SJSA1 (cell line): Measurements from ENCODE around the gene FOXR2. TPM values are rescaled to one million over a fixed set of nuclear protein-coding genes. Genes with fewer than 3 reads are reported as not detected.

Experiments used
- DNase-seq, 2 experiments: peaks; one replicate each; pipeline ENCODE4 v3.0.0-alpha.2; 2015 to 2020; ENCODE audit warnings: low spot score in 2 of 2, low read depth in 1 of 2
- H3K27ac ChIP-seq: fragments of 250-450 bp; sonication (Bioruptor Pico); 2 replicates; pipeline ENCODE4 v1.5.1; 2020; ENCODE audit warnings: mild to moderate bottlenecking, moderate library complexity
- H3K27me3 ChIP-seq: fragments of 250-450 bp; sonication (Bioruptor Pico); replicated peaks from 2 replicates; pipeline ENCODE4 v1.5.1; 2020; ENCODE audit warnings: mild to moderate bottlenecking, moderate library complexity
- H3K36me3 ChIP-seq: fragments of 250-450 bp; sonication (Bioruptor Pico); 2 replicates; pipeline ENCODE4 v1.5.1; 2020; ENCODE audit warnings: mild to moderate bottlenecking
- H3K4me1 ChIP-seq: fragments of 250-450 bp; sonication (Bioruptor Pico); replicated peaks from 2 replicates; pipeline ENCODE4 v1.6.1; 2021; ENCODE audit warnings: mild to moderate bottlenecking
- H3K4me3 ChIP-seq: fragments of 250-450 bp; sonication (Bioruptor Pico); 2 replicates; pipeline ENCODE4 v1.5.1; 2020; ENCODE audit warnings: mild to moderate bottlenecking
- H3K9me3 ChIP-seq: fragments of 250-450 bp; sonication (Bioruptor Pico); replicated peaks from 2 replicates; pipeline ENCODE4 v1.5.1; 2020; ENCODE audit warnings: mild to moderate bottlenecking
- total RNA-seq: library from RNA; depleted of rRNA; stranded (reverse); fragments of >200 nt; shearing (Covaris generic); gene quantifications from 2 replicates; pipeline ENCODE4 v1.2.3, GENCODE V29; 2014; rRNA removed

The FOXR2 gene
- not detected in 2 replicates for total RNA-seq

GRCh38 chrX:55623100-55623499 lies at the start of gene FOXR2:
Gene FOXR2 (plus strand): TSS chrX:55623400. CDS start chrX:55623712, 312 bp downstream.
- Histone ChIP-seq H3K4me1 (no peaks in the 10 kb centered on the region), H3K9me3 (no peaks in the 10 kb centered on the region), H3K27me3 (no peaks in the 10 kb centered on the region), H3K27ac (no peak within 1 kb of the TSS), H3K4me3 (no peak within 1 kb of the TSS), H3K36me3 (no peaks in the 10 kb centered on the region)
- DNase-seq, result no peak

- no peaks in the 10 kb centered on the region for H3K36me3 ChIP-seq
- DNase-seq, result no peak
- H3K4me1 ChIP-seq, result no peaks in the 10 kb centered on the region
- no peaks in the 10 kb centered on the region for H3K27me3 ChIP-seq
- no peaks in the 10 kb centered on the region for H3K9me3 ChIP-seq
- no peak overlapping the region for H3K4me3 ChIP-seq
- H3K27ac ChIP-seq, result no peak overlapping the region
Measured at GRCh38 chrX:55579115-55579514, 44.1 kb upstream of the FOXR2 start.

GRCh38 chrX:55582447-55582846 lies 40.8 kb upstream of the FOXR2 start:
- no peaks in the 10 kb centered on the region for H3K4me1 ChIP-seq
- no peaks in the 10 kb centered on the region for H3K27me3 ChIP-seq
- DNase-seq, result no peak
- no peaks in the 10 kb centered on the region for H3K36me3 ChIP-seq
- no peak overlapping the region for H3K4me3 ChIP-seq
- no peak overlapping the region for H3K27ac ChIP-seq
- H3K9me3 ChIP-seq, result no peaks in the 10 kb centered on the region

GRCh38 chrX:55593296-55593695 lies 29.9 kb upstream of the FOXR2 start:
- Histone ChIP-seq H3K4me1 (no peaks in the 10 kb centered on the region), H3K27me3 (no peaks in the 10 kb centered on the region), H3K27ac (no peak overlapping the region), H3K4me3 (no peak overlapping the region), H3K36me3 (no peaks in the 10 kb centered on the region), H3K9me3 (no peaks in the 10 kb centered on the region)
- no peak for DNase-seq

GRCh38 chrX:55593756-55594257 lies 29.4 kb upstream of the FOXR2 start:
- H3K27ac ChIP-seq, result no peak overlapping the region
- DNase-seq, result no peak

GRCh38 chrX:55598333-55598732 lies 24.9 kb upstream of the FOXR2 start:
- Histone ChIP-seq H3K27ac (no peak overlapping the region), H3K9me3 (no peaks in the 10 kb centered on the region), H3K4me1 (no peaks in the 10 kb centered on the region), H3K4me3 (no peak overlapping the region), H3K36me3 (no peaks in the 10 kb centered on the region), H3K27me3 (no peaks in the 10 kb centered on the region)
- DNase-seq, result no peak

More at GRCh38 chrX:55593756-55594257, 29.4 kb upstream of the FOXR2 start:
- Histone ChIP-seq H3K4me3 (no peak overlapping the region), H3K4me1 (no peaks in the 10 kb centered on the region), H3K27me3 (no peaks in the 10 kb centered on the region), H3K36me3 (no peaks in the 10 kb centered on the region), H3K9me3 (no peaks in the 10 kb centered on the region)

- H3K27ac ChIP-seq, result no peak overlapping the region
Measured at GRCh38 chrX:55619547-55619946, 3.7 kb upstream of the FOXR2 start.

GRCh38 chrX:55624403-55624802 lies 1.2 kb downstream of the FOXR2 start:
- Histone ChIP-seq H3K27ac (no peak overlapping the region), H3K4me1 (no peaks in the 10 kb centered on the region), H3K4me3 (no peak overlapping the region), H3K36me3 (no peaks in the 10 kb centered on the region), H3K9me3 (no peaks in the 10 kb centered on the region), H3K27me3 (no peaks in the 10 kb centered on the region)
- no peak for DNase-seq

More at GRCh38 chrX:55619547-55619946, 3.7 kb upstream of the FOXR2 start:
- no peaks in the 10 kb centered on the region for H3K4me1 ChIP-seq
- no peak overlapping the region for H3K4me3 ChIP-seq
- no peak for DNase-seq
- no peaks in the 10 kb centered on the region for H3K27me3 ChIP-seq
- no peaks in the 10 kb centered on the region for H3K9me3 ChIP-seq
- H3K36me3 ChIP-seq, result no peaks in the 10 kb centered on the region

GRCh38 chrX:55636109-55636508 lies 12.9 kb downstream of the FOXR2 start:
- no peaks in the 10 kb centered on the region for H3K9me3 ChIP-seq
- H3K27ac ChIP-seq, result no peak overlapping the region
- H3K36me3 ChIP-seq, result no peaks in the 10 kb centered on the region
- DNase-seq, result no peak
- no peak overlapping the region for H3K4me3 ChIP-seq
- no peaks in the 10 kb centered on the region for H3K27me3 ChIP-seq
- no peaks in the 10 kb centered on the region for H3K4me1 ChIP-seq

GRCh38 chrX:55638933-55639332 lies 15.7 kb downstream of the FOXR2 start:
- no peak for DNase-seq

GRCh38 chrX:55640854-55641253 lies 17.7 kb downstream of the FOXR2 start:
- DNase-seq, result no peak
- H3K27ac ChIP-seq, result no peak overlapping the region
- no peaks in the 10 kb centered on the region for H3K36me3 ChIP-seq
- no peaks in the 10 kb centered on the region for H3K4me1 ChIP-seq
- H3K9me3 ChIP-seq, result no peaks in the 10 kb centered on the region
- H3K27me3 ChIP-seq, result no peaks in the 10 kb centered on the region
- H3K4me3 ChIP-seq, result no peak overlapping the region

More at GRCh38 chrX:55638933-55639332, 15.7 kb downstream of the FOXR2 start:
- Histone ChIP-seq H3K27me3 (no peaks in the 10 kb centered on the region), H3K27ac (no peak overlapping the region), H3K4me1 (no peaks in the 10 kb centered on the region), H3K9me3 (no peaks in the 10 kb centered on the region), H3K4me3 (no peak overlapping the region), H3K36me3 (no peaks in the 10 kb centered on the region)

- Histone ChIP-seq H3K9me3 (no peaks in the 10 kb centered on the region), H3K27ac (no peak overlapping the region), H3K4me1 (no peaks in the 10 kb centered on the region), H3K4me3 (no peak overlapping the region), H3K27me3 (no peaks in the 10 kb centered on the region), H3K36me3 (no peaks in the 10 kb centered on the region)
- no peak for DNase-seq
Measured at GRCh38 chrX:55648434-55648833, 25.2 kb downstream of the FOXR2 start.

GRCh38 chrX:55659931-55660330 lies 36.7 kb downstream of the FOXR2 start:
- no peaks in the 10 kb centered on the region for H3K27me3 ChIP-seq
- no peaks in the 10 kb centered on the region for H3K9me3 ChIP-seq
- no peaks in the 10 kb centered on the region for H3K36me3 ChIP-seq
- H3K27ac ChIP-seq, result no peak overlapping the region
- no peak overlapping the region for H3K4me3 ChIP-seq
- DNase-seq, result no peak
- no peaks in the 10 kb centered on the region for H3K4me1 ChIP-seq

- no peak overlapping the region for H3K4me3 ChIP-seq
- no peaks in the 10 kb centered on the region for H3K27me3 ChIP-seq
- no peaks in the 10 kb centered on the region for H3K36me3 ChIP-seq
- H3K4me1 ChIP-seq, result no peaks in the 10 kb centered on the region
- no peak for DNase-seq
- H3K27ac ChIP-seq, result no peak overlapping the region
- H3K9me3 ChIP-seq, result no peaks in the 10 kb centered on the region
Measured at GRCh38 chrX:55663584-55663983, 40.4 kb downstream of the FOXR2 start.

- Histone ChIP-seq H3K4me3 (no peak overlapping the region), H3K27ac (no peak overlapping the region), H3K27me3 (no peaks in the 10 kb centered on the region), H3K36me3 (no peaks in the 10 kb centered on the region), H3K9me3 (no peaks in the 10 kb centered on the region), H3K4me1 (no peaks in the 10 kb centered on the region)
- DNase-seq, result no peak
Measured at GRCh38 chrX:55668084-55668483, 44.9 kb downstream of the FOXR2 start.
